H1 (cell line): Measurements from ENCODE around the gene TLCD5. TPM values are rescaled to one million over a fixed set of nuclear protein-coding genes. Genes with fewer than 3 reads are reported as not detected.

Experiments
- CHD2 ChIP-seq: IDR thresholded peaks from 2 replicates; pipeline ENCODE4 v1.6.1; 2012; ENCODE audit warnings: low read length, improper control_type of control experiment
- RXRA ChIP-seq: IDR thresholded peaks from 2 replicates; pipeline ENCODE4 v1.6.1; 2011; ENCODE audit warnings: low read depth, mild to moderate bottlenecking, low read length, moderate library complexity; ENCODE audit not compliant: insufficient read depth
- SAP30 ChIP-seq: fragments of 300-600 bp; sonication (generic); IDR thresholded peaks from 2 replicates; pipeline ENCODE4 v1.7.1; 2012; ENCODE audit warnings: low read length, moderate library complexity, mild to moderate bottlenecking, inconsistent platforms; ENCODE audit not compliant: insufficient read depth, insufficient replicate concordance
- polyA plus RNA-seq, 7 experiments: library from polyadenylated mRNA; depleted of rRNA in 3 of 7; stranded (reverse) in 5 of 7; unstranded in 2 of 7; fragments of >200 nt in 5 of 7; fragments of 200-250 nt in 2 of 7; gene quantifications; 1 replicate in 5 of 7; 2 replicates in 1 of 7; 4 replicates in 1 of 7; pipeline versions ENCODE4 v1.2.1 to v1.2.3, GENCODE V29; 2011 to 2013; ENCODE audit warnings: missing spikeins in 2 of 7, mixed read lengths in 2 of 7
- total RNA-seq: library from RNA; stranded (reverse); fragmentation: NEBNext Ultra II Directional; extraction: Animal tissue kit (Norgen Biotek cat#: 25700); gene quantifications from 2 replicates; pipeline ENCODE4 v1.2.1, GENCODE V29; 2021

TLCD5 gene
- total and polyA plus RNA-seq, 2 of the 8 experiments (the other 6 are each of a cell fraction or from before 2014, with no cell fraction given): 9.5 to 10.1 TPM

- TF ChIP-seq SAP30 (no peak), CHD2 (no peak), RXRA (0 out of 2 replicates have a peak, but pooled peaks have one; percentile 4)
Observed at GRCh38 chr11:120324932-120325810, at the start of gene TLCD5 (continued).
